ENCODE data around the gene TAF1.
A peak's percentile ranks its signal among the peaks of the same experiment; 100 is the strongest.
"Not testable (repeated sequence)": the region's sequence is repeated elsewhere in the genome, so short reads cannot be mapped to it uniquely, and the experiment has no call there.

Gene TAF1, protein sequence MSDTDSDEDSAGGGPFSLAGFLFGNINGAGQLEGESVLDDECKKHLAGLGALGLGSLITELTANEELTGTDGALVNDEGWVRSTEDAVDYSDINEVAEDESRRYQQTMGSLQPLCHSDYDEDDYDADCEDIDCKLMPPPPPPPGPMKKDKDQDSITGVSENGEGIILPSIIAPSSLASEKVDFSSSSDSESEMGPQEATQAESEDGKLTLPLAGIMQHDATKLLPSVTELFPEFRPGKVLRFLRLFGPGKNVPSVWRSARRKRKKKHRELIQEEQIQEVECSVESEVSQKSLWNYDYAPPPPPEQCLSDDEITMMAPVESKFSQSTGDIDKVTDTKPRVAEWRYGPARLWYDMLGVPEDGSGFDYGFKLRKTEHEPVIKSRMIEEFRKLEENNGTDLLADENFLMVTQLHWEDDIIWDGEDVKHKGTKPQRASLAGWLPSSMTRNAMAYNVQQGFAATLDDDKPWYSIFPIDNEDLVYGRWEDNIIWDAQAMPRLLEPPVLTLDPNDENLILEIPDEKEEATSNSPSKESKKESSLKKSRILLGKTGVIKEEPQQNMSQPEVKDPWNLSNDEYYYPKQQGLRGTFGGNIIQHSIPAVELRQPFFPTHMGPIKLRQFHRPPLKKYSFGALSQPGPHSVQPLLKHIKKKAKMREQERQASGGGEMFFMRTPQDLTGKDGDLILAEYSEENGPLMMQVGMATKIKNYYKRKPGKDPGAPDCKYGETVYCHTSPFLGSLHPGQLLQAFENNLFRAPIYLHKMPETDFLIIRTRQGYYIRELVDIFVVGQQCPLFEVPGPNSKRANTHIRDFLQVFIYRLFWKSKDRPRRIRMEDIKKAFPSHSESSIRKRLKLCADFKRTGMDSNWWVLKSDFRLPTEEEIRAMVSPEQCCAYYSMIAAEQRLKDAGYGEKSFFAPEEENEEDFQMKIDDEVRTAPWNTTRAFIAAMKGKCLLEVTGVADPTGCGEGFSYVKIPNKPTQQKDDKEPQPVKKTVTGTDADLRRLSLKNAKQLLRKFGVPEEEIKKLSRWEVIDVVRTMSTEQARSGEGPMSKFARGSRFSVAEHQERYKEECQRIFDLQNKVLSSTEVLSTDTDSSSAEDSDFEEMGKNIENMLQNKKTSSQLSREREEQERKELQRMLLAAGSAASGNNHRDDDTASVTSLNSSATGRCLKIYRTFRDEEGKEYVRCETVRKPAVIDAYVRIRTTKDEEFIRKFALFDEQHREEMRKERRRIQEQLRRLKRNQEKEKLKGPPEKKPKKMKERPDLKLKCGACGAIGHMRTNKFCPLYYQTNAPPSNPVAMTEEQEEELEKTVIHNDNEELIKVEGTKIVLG (N-terminal part only)

DNA sequence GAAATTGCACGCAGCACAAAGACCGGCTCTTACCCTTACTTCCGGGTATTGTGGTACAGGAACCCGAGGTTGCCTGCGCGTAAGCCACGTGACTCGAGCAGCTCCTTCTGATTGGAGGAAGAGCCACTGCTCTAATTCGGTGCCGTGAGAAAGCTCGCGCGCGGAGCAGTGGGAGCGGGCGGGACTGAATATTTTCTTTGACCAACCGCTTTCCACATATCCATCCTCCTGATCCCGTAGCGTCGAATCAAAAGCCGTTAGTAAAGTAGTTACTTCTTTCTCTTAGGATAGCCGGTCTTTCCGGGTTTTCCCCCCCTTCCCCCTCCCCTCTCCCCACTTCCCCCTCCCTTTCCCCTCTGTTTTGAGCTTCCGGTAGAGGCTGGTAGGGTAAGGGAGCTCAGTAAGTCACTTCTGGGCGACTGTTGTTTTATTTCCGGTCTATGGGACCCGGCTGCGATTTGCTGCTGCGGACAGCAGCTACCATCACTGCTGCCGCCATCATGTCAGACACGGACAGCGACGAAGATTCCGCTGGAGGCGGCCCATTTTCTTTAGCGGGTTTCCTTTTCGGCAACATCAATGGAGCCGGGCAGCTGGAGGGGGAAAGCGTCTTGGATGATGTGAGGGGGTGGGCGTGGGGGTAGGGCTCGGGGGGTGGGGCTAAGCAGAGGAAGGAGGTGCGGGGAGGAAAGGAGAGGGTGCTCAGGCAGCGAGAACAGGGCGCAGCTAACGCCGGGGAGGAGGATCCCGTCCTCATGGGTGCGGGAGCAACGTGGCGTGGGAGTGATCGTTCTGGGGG, at the start of gene TAF1:
TAF1 (plus strand) TSS at position 483 of the 799 bp plus-strand sequence; CDS start at position 501, 18 bp downstream.
- DNase-seq, result peak; percentile 97

DNA sequence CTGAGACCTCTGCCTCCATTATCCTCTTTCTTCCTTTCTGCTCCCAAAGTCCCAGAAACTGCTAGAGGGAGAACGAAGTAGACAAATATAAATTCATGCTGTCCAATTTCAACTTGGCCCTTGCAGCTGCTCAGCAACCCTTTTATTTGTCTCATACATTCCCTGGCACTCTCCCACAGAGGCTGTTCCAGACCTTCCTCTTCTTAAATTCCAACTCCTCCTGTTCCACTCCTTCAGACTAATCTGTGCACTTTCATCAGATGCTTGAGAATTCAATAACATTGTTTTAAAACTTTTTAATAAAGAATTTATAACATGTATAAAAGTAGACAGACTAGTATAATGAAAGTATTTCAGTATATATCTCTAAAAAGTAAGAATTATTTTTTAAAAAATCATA, 49.2 kb upstream of the TAF1 start:
- DNase-seq, result not testable (repeated sequence)

DNA sequence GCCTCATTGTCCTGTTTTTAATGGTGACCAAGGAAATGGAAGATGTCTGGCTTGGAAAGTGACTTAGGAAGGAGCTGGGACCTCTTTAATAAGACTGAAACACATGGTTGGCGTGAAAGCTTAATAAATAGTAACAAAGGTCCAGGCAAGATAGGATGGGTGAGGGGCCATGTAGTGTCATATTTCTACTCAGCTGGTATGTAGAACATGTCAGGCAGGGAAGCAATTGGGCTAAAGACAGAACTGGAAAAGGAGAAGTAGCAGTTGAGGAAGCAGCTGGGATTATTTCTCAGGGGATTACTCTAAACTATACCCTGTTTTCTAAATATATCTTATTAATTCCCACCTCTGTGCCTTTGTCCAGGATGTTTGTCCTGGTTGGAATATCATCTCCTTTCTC, 46.0 kb upstream of the TAF1 start:
- DNase-seq, result no peak

DNA sequence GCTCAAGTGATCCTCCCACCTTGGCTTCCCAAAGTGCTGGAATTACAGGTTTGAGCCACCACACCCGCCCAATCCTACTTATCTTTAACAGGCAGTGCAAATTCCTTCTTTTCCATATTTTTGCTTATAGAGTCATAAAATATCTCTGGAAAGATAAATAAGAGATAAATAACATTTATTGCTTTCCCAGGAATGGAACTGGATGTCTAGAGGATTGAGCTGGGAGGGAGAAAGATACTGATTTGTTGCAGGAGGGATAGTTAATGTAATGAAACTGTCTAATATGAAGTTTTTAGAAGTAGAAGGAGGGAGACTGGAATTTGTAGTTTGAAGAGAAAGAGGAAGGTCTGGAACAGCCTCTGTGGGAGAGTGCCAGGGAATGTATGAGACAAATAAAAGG, 44.4 kb upstream of the TAF1 start:
- DNase-seq, result no peak

DNA sequence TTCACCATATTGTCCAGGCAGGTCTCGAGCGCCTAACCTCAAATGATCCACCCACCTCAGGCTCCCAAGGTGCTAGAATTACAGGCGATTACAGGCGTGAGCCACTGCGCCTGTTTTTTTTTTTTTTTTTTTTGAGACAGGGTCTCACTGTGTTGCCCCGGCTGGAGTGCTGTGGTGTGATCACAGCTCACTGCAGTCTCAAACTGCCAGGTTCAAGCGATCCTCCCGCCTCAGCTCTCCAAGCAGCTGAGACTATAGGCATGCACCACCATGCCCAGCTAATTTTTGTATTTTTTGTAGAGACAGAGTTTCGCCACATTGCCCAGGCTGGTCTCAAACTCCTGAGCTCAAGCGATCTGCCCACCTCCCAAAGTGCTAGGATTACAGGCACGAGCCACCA, 41.7 kb upstream of the TAF1 start:
- not testable (repeated sequence) for DNase-seq

DNA sequence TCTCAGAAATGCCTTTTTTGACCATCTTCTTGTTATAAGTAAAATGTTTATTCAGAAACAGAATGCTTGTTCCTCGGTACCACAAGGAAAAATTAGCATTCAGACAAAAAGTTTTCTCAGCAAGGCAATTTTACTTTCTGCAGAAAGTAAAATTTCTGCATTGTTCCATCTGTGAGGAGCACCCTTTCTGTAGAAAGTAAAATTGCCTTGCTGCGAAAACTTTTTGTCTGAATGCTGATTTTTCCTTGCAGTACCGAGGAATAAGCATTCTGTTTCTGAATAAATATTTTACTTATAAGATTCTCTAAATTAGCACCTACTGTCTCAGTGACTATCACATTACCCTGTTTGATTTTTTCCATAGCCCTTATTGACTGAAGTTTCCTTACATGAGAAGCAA, 39.8 kb upstream of the TAF1 start:
- DNase-seq, result no peak

DNA sequence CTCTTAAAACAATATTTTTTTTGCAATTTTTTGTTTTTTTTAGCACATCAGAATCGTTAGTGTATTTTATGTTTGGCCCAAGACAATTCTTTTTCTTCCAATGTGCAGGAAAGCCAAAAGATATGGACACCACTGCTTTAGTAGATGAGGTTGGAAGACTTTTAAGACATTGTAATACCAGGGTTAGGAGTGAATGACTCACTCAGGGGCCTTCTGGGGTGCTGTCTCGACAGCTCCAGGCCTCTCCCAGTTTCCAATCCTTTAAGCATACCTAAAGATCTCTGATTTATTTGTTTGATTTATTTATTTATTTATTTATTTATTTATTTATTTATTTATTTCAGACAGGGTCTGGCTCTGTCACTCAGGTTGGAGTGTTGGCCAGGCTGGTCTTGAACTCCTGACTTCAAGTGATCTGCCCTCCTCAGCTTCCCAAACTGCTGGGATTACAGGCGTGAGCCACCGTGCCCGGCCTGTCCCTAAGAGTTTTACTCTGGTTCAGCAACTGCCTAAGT, 16.9 kb upstream of the TAF1 start:
- not testable (repeated sequence) for DNase-seq

DNA sequence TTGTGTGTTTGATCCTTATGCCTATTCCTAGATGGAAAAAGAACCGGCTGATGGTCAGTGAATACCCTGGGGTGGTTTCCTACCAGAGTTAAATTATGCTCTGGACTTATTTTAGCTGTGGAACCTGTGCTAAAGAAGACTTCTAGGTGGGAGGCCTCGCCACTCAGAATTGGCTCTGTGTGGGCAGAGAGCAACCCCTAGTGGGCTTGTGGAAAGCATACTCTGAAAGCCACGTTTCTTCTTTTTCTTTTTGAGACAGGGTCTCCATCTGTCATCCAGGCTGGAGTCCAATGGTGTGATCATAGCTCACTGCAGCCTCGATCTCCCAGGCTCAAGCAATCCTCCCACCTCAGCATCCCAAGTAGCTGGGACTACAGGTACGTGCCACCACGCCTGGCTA, 16.3 kb upstream of the TAF1 start:
- not testable (repeated sequence) for DNase-seq

DNA sequence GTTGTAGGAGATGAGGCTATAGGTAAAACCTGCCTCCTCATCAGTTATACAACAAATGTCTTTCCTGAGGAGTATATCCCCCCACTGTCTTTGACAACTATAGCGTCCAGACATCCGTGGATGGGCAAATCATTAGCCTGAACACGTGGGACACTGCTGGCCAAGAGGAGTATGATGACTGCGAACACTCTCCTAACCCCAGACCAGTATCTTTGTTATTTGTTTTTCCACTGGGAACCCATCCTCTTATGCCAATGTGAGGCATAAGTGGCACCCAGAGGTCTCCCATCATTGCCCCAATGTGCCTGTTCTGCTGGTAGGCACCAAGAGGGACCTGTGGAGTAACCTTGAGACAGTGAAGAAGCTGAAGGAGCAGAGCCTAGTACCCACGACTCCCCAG, 13.7 kb upstream of the TAF1 start:
- DNase-seq, result not testable (repeated sequence)

DNA sequence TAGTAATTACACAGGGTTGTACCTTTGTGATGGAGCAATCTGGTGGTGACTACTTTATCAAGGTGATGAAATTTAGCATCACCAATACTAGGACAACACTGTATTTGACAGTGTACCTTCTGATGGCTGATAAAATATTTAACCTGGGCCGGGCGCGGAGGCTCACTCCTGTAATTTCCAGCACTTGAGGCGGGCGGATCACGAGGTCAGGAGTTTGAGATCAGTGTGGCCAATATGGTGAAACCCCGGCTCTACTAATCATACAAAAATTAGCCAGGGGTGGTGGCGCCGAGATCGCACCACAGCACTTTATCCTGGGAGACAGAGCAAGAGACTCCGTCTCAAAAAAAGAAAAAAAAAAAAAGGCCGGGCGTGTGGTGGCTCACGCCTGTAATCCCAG, 1.9 kb upstream of the TAF1 start:
- DNase-seq, result no peak

DNA sequence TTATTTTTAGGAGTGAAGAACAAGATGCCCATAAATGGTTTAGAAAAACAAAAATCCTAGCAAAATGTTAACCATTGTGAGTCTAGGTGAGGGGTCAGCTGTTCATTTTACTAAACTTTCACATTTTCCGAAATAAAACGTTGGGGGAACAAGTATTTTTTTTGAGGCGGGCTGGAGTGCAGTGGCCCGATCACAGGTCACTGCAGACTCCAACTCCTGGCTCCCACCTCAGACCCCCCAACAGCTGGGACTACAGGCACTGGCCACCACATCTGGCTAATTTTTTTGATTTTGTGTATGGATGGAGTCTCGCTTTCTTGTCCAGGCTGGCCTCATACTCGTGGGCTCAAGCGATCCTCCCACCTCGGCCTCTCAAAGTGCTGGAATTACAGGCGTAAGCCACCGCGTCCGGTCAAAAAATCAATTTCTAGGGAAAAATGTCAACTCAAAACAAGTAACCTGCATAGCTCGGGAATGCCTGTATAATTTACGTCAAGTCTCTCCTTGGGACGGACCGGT, 742 bp upstream of the TAF1 start:
- DNase-seq, result no peak

DNA sequence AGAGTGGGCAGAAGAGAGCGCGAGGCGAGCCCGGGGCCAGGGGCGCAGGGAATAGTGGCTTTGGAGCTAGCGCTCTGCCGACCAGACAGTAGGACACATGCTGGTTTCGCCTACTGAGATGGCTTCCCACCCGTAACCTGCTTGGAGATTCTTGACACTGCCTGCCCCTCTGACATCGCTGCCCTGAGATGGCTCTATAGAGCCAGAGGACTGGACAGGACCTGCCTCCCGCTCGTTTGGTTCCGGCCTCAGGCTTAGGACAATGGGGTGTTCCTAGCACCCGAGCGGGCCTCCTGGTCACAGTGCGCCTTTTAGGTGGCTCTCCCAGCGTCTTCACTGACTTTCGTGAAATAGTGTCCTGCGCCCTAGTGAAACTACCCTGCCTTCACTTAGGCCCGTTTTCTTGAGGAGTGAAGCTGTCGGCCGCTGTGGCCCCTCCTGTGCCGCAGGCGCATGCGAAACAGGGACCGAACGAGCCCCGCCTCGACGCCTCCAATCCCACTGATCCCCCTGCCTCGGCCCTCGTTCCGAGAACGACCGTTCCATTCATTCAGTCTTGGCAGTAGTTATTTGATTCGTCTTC, 608 bp downstream of the TAF1 start:
- DNase-seq, result no peak

DNA sequence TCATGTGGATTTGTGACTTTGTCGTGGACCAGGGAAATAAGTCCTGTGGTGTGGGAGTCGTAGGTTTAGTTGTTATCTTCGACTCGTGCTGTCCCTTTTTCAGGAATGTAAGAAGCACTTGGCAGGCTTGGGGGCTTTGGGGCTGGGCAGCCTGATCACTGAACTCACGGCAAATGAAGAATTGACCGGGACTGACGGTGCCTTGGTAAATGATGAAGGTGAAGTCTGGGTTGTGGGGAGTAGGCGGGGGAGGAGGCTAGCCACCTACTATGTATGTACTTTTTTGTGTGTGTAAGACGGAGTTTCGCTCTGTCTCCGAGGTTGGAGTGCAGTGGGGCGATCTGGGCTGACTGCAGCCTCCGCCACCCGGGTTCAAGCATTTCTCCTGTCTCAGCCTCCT, 1.2 kb downstream of the TAF1 start:
- no peak for DNase-seq

DNA sequence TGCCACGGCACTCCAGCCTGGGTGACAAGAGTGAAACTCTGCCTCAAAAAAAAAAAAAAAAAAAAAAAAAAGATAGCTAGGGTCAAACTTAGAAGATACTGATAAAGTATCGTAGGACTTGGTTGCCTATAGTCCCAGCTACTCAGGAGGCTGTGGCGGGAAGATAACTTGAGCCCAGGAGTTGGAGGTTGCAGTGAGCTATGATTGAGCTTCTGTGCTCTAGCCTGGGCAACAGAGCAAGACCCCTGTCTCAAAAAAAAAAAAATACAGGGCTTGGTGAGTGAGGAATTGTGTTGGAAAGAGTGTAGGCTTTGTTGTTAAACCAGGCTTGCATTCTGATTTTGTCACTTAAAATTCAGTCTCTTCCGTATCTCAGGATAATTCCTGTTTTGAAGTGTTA, 6.2 kb downstream of the TAF1 start:
- DNase-seq, result no peak

DNA sequence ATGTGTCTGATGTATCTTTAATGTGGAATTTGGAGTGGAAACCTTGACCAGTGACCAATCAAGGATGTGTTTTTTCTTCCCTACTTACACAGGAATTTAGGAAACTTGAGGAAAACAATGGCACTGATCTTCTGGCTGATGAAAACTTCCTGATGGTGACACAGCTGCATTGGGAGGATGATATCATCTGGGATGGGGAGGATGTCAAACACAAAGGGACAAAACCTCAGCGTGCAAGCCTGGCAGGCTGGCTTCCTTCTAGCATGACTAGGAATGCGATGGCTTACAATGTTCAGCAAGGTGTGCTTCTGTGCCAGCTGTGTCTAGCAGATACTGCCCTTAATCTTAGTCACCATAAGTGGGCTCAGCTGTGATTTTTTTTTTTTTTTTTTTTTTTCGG, 12.6 kb downstream of the TAF1 start:
- DNase-seq, result no peak

DNA sequence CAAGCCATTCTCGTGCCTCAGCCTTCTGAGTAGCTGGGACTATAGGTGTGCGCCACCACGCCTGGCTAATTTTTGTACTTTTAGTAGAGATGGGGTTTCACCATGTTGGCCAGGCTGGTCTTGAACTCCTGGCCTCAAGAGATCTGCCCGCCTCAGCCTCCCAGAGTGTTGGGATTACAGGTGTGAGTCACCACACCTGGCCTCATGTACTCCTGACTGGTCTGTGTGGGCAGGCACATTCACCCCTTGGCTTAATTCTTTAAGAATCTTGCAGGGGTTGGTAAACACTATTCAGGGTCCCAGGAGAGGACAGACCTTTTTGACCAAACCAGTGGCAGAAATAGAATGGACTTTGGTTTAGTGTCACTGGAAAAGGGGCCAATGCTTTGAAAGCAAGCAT, 25.6 kb downstream of the TAF1 start:
- DNase-seq, result not testable (repeated sequence)

DNA sequence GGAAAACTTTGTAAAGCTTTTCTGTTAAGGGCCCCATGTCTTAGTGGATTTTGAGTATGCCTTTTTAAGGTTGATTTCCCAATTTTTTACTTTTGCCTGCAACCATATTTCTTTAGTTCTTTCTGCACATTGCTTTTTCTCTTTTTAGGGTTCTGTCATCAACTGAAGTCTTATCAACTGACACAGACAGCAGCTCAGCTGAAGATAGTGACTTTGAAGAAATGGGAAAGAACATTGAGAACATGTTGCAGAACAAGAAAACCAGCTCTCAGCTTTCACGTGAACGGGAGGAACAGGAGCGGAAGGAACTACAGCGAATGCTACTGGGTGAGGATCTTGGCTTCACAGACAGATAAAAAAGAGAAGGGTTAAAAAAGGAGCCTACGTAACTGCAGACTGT, 27.8 kb downstream of the TAF1 start:
- no peak for DNase-seq

DNA sequence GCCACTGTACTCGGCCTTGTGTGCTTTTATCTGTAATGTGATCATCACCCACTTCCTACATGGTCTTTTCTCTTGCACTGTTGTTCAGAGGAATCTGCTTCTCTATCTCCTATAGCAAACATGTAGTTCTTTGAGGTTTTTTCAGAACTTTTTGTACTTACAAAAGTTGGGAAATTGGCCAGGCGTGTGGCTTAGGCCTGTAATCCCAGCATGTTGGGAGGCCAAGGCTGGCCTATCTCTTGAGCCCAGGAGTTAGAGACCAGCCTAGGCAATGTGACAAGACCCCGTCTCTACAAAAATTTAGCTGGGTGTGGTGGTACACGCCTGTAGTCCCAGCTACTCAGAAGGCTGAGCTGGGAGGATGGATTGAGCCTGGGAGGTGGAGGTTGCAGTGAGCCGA, 30.4 kb downstream of the TAF1 start:
- no peak for DNase-seq

DNA sequence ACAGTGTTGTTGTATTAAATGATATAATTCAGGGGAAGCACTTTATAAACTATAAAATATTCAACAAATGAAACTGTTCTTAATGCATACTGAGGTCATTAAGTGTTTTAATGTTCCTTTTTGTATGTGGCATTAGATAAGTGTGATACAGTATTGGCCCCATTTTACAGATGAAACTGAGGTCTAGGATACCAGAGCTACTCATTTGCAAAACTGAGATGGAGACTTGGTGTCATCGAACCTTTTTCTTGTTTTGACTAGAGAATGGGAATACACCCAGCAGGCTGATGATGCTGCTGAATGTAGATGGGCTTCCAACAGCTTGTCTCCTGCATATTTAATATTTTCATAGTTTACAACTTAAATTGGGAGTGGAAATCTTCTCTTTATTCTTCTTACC, 34.6 kb downstream of the TAF1 start:
- no peak for DNase-seq

DNA sequence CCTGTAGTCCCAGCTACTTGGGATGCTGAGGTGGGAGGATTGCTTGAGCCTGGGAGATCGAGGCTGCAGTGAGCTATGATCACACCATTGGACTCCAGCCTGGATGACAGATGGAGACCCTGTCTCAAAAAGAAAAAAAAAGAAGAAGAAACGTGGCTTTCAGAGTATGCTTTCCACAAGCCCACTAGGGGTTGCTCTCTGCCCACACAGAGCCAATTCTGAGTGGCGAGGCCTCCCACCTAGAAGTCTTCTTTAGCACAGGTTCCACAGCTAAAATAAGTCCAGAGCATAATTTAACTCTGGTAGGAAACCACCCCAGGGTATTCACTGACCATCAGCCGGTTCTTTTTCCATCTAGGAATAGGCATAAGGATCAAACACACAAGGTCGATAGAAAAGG, 50.1 kb downstream of the TAF1 start:
- not testable (repeated sequence) for DNase-seq

DNA sequence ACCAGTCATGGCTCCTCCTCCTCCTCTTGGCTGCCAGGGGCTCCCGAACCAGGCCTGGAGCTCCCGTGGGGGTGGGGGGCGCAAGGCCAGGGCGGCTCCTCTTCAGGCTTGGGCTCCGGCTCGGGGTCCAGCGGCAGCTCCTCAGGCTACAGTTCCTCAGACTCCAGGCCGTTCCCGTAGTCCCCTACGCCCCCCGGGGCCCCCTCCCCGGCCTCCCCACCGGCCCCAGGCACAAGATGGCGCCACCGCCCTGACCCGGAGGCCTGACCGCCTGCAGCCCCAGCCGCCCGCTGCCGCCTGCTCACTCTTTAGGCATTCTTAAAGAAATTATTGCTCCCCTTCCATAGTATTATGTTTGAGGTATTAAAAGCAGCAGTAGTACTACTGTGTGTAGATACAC, 54.5 kb downstream of the TAF1 start:
- DNase-seq, result no peak
